Spleen (tissue), 7 donors: Measurements from ENCODE around the gene CTXN1.
A peak's percentile ranks its signal among the peaks of the same experiment; 100 is the strongest.

Experiments used
- POLR2AphosphoS5 ChIP-seq, 3 donors: sonication (generic); formaldehyde crosslinking; IDR thresholded peaks; one replicate each; pipeline ENCODE4 v1.5.1; 2017; ENCODE audit warnings: antibody characterized with exemption in 3 of 3
- TF ChIP-seq, protein P1 (sequence below), 11 experiments: fragments of 200-600 bp in 7 of 11; fragments of 450-650 bp in 4 of 11; sonication (generic) in 4 of 11; IDR thresholded peaks in 8 of 11; conservative IDR thresholded peaks in 3 of 11; 1 replicate in 7 of 11; 2 replicates in 4 of 11; pipeline versions ENCODE4 v1.4.0 to v1.8.0; 2016 to 2021; ENCODE audit warnings: antibody characterized with exemption in 11 of 11, inconsistent platforms in 4 of 11, mild to moderate bottlenecking in 1 of 11
- donor health status: DM: no; HTN: no; CAD: no; lungs with moderate emphysema.
- donor health status: DM: no; HTN: no; CAD: no.
- donor health status: DM: no; HTN: no; CAD: no.

- TF ChIP-seq, protein P1, sequence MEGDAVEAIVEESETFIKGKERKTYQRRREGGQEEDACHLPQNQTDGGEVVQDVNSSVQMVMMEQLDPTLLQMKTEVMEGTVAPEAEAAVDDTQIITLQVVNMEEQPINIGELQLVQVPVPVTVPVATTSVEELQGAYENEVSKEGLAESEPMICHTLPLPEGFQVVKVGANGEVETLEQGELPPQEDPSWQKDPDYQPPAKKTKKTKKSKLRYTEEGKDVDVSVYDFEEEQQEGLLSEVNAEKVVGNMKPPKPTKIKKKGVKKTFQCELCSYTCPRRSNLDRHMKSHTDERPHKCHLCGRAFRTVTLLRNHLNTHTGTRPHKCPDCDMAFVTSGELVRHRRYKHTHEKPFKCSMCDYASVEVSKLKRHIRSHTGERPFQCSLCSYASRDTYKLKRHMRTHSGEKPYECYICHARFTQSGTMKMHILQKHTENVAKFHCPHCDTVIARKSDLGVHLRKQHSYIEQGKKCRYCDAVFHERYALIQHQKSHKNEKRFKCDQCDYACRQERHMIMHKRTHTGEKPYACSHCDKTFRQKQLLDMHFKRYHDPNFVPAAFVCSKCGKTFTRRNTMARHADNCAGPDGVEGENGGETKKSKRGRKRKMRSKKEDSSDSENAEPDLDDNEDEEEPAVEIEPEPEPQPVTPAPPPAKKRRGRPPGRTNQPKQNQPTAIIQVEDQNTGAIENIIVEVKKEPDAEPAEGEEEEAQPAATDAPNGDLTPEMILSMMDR (IDR thresholded peaks at IDR 0.05 in 8 of 11, conservative IDR thresholded peaks at IDR 0.05 in 3 of 11), result no peak
- peak; percentile 55 to 78 (median 60) for TF ChIP-seq POLR2AphosphoS5 (IDR thresholded peaks at IDR 0.05)
Measured at GRCh38 chr19:7914598-7915045, 11.3 kb downstream of the CTXN1 start, which contains the start of gene TGFBR3L.
